ENCODE measurements around the gene THADA. TPM values are rescaled to one million over a fixed set of nuclear protein-coding genes. Genes with fewer than 3 reads are reported as not detected.
A peak's percentile ranks its signal among the peaks of the same experiment; 100 is the strongest.

Gene THADA
- total and polyA plus RNA-seq, 2 donors (not counting 3 experiments of a cell fraction or from before 2014, with no cell fraction given), result 22.6 to 25.3 TPM

- H3K27me3 ChIP-seq (ENCODE audit: control insufficient read depth in 2 of 2, insufficient read depth in 2 of 2, low read length in 2 of 2), result no peaks in the 10 kb centered on the region
- FAIRE-seq (no peak), DNase-seq (ENCODE audit: low read depth, low spot score) (no peak)
- no peak overlapping the region for H3K9ac ChIP-seq (replicated peaks; ENCODE audit: extremely low read depth, insufficient read depth, low read length)
- no peaks in the 10 kb centered on the region for H3K79me2 ChIP-seq (ENCODE audit: control insufficient read depth, insufficient read depth, low read length)
- no peak overlapping the region for H3K4me2 ChIP-seq (ENCODE audit: insufficient read depth, low read length)
- no peaks in the 10 kb centered on the region for H4K20me1 ChIP-seq (replicated peaks; ENCODE audit: control insufficient read depth, extremely low read depth, insufficient read depth, low read length)
- dilution Hi-C loops (cut with MboI; ENCODE audit: extremely low pct_ligation_motif_present, low sequenced_read_pairs), result no loop called here
- H3K4me1 ChIP-seq (ENCODE audit: control insufficient read depth, extremely low read depth, insufficient read depth, low read length), result peaks cover 37% of the 10 kb centered on the region
- H3K9me3 ChIP-seq (replicated peaks; ENCODE audit: control insufficient read depth, insufficient read depth, low read length), result no peaks in the 10 kb centered on the region
- H2AFZ ChIP-seq (ENCODE audit: low read depth, low read length), result no peak overlapping the region
- intact Hi-C loops (cut with micrococcal nuclease), result no loop called here
- no TSS peak for BruUV-seq (replicated peaks)
- no peak overlapping the region for H3K4me3 ChIP-seq (replicated peaks in 1 of 3; ENCODE audit: insufficient read depth in 1 of 3, low read depth in 1 of 3, low read length in 3 of 3)
- ChIA-PET POLR2A (no interaction called here), CTCF (interaction anchor here (1.1 to 1.7 kb wide), 2 partner anchors 37 to 41 kb away, joined by 4 read pairs; no protein-coding TSS in a partner anchor)
- TF ChIP-seq, protein P1, sequence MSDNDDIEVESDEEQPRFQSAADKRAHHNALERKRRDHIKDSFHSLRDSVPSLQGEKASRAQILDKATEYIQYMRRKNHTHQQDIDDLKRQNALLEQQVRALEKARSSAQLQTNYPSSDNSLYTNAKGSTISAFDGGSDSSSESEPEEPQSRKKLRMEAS (IDR thresholded peaks at IDR 0.05; ENCODE audit: insufficient read depth, insufficient read length), result no peak
- TF ChIP-seq POLR2A (IDR thresholded peaks at IDR 0.05; ENCODE audit: low read depth, low read length) (no peak), FOS (IDR thresholded peaks at IDR 0.05; ENCODE audit: borderline replicate concordance, insufficient read depth, low read length) (no peak), GATA2 (IDR thresholded peaks at IDR 0.05; ENCODE audit: insufficient read depth, insufficient read length, low read depth, low read length) (no peak), JUN (IDR thresholded peaks at IDR 0.05; ENCODE audit: borderline replicate concordance, insufficient read depth, insufficient read length, low read depth) (no peak), EZH2 (IDR thresholded peaks at IDR 0.05; ENCODE audit: borderline replicate concordance, low read depth, low read length, severe bottlenecking) (no peak), POLR2AphosphoS5 (IDR thresholded peaks at IDR 0.05; ENCODE audit: insufficient read depth, low read depth, low read length) (no peak), MYC (IDR thresholded peaks at IDR 0.05; ENCODE audit: low read depth, low read length) (no peak)
- TF ChIP-seq, protein P2, sequence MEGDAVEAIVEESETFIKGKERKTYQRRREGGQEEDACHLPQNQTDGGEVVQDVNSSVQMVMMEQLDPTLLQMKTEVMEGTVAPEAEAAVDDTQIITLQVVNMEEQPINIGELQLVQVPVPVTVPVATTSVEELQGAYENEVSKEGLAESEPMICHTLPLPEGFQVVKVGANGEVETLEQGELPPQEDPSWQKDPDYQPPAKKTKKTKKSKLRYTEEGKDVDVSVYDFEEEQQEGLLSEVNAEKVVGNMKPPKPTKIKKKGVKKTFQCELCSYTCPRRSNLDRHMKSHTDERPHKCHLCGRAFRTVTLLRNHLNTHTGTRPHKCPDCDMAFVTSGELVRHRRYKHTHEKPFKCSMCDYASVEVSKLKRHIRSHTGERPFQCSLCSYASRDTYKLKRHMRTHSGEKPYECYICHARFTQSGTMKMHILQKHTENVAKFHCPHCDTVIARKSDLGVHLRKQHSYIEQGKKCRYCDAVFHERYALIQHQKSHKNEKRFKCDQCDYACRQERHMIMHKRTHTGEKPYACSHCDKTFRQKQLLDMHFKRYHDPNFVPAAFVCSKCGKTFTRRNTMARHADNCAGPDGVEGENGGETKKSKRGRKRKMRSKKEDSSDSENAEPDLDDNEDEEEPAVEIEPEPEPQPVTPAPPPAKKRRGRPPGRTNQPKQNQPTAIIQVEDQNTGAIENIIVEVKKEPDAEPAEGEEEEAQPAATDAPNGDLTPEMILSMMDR (IDR thresholded peaks at IDR 0.05; ENCODE audit: extremely low read depth in 1 of 2, insufficient read depth in 1 of 2, low read depth in 1 of 2, low read length in 2 of 2), result no peak
- no peaks in the 10 kb centered on the region for H3K9me1 ChIP-seq (replicated peaks; ENCODE audit: control insufficient read depth, extremely low read depth, insufficient read depth, low read length)
- no peak overlapping the region for H3K27ac ChIP-seq (ENCODE audit: insufficient read depth, low read depth, low read length)
- H3K36me3 ChIP-seq (ENCODE audit: control insufficient read depth in 2 of 2, extremely low read depth in 1 of 2, insufficient read depth in 2 of 2, low read length in 2 of 2), result no peaks in the 10 kb centered on the region
Measured at GRCh38 chr2:43180897-43181296, 414.9 kb downstream of the THADA start.

Small RNAs within 50 kb of the gene (small RNA-seq; reads per million reads assigned to genes)
- gene RF00019 (ENCODE audit: insufficient read depth, insufficient read length, low read depth, low replicate concordance), result not detected
- gene RN7SL531P (ENCODE audit: insufficient read depth, insufficient read length, low read depth, low replicate concordance), result not detected
- 2.2 reads per million, percentile 4 among the genes with 10 or more reads in this experiment for gene RNU6-958P (ENCODE audit: insufficient read depth, insufficient read length, low read depth, low replicate concordance)

Other genes with a start within 250 kb of the THADA start
- 0.58 and 1.1 TPM in 2 replicates for gene PLEKHH2, start 41.2 kb upstream of the THADA start, total RNA-seq
- gene PLEKHH2, start 41.2 kb upstream of the THADA start, polyA plus RNA-seq, result 0.35 and 0.41 TPM in 2 replicates
- gene C1GALT1C1L, start 80.4 kb upstream of the THADA start, total RNA-seq, result 0.40 and 0.74 TPM in 2 replicates
- gene C1GALT1C1L, start 80.4 kb upstream of the THADA start, polyA plus RNA-seq, result 0.38 and 0.76 TPM in 2 replicates
- 8.7 and 8.9 TPM in 2 replicates for gene DYNC2LI1, start 178.0 kb upstream of the THADA start, total RNA-seq
- 2.9 and 4.2 TPM in 2 replicates for gene DYNC2LI1, start 178.0 kb upstream of the THADA start, polyA plus RNA-seq
- not detected in 2 replicates for gene ABCG5, start 242.8 kb upstream of the THADA start, total RNA-seq
- not detected in 2 replicates for gene ABCG5, start 242.8 kb upstream of the THADA start, polyA plus RNA-seq
- not detected in 2 replicates for gene ABCG8, start 242.9 kb upstream of the THADA start, total RNA-seq
- gene ABCG8, start 242.9 kb upstream of the THADA start, polyA plus RNA-seq, result not detected in 2 replicates

Data from endothelial cell of umbilical vein (primary cell).